Spinal cord (tissue), 10 donors: ENCODE results near the gene PADI1. TPM values are rescaled to one million over a fixed set of nuclear protein-coding genes. Genes with fewer than 3 reads are reported as not detected.

Source experiments
- DNase-seq, 6 donors: peaks; one replicate each; pipeline versions ENCODE4 v3.0.0 to v3.0.0-alpha.2; 2013 to 2015; ENCODE audit warnings: low spot score in 6 of 6, low read depth in 4 of 6
- H3K27ac ChIP-seq: one replicate; pipeline ENCODE4 v1.5.1; 2013; ENCODE audit warnings: low read depth, low read length, control low read depth
- H3K27me3 ChIP-seq: one replicate; pipeline ENCODE4 v1.6.1; 2013; ENCODE audit warnings: low read length; ENCODE audit not compliant: control insufficient read depth, insufficient read depth
- H3K36me3 ChIP-seq: one replicate; pipeline ENCODE4 v1.6.1; 2013; ENCODE audit warnings: low read length; ENCODE audit not compliant: control insufficient read depth, insufficient read depth
- H3K4me1 ChIP-seq: one replicate; pipeline ENCODE4 v1.6.1; 2013; ENCODE audit warnings: low read length; ENCODE audit not compliant: control insufficient read depth, insufficient read depth
- H3K4me3 ChIP-seq: one replicate; pipeline ENCODE4 v1.5.1; 2013; ENCODE audit warnings: low read depth, low read length, control low read depth
- H3K9me3 ChIP-seq: one replicate; pipeline ENCODE4 v1.6.1; 2013; ENCODE audit warnings: low read length; ENCODE audit not compliant: control insufficient read depth, insufficient read depth
- WGBS: methylation state at CpG from one replicate; pipeline ENCODE4 v1.1.5; 2013; ENCODE audit warnings: missing lambda C conversion rate; ENCODE audit not compliant: insufficient coverage; 5-methylcytosine and 5-hydroxymethylcytosine counted together
- polyA plus RNA-seq, 2 donors: library from polyadenylated mRNA; unstranded; fragments of 120-200 nt; gene quantifications; one replicate each; pipeline ENCODE4 v1.2.1, GENCODE V29; 2013; ENCODE audit not compliant: insufficient read length in 2 of 2
- total RNA-seq, 2 donors: library from RNA; depleted of rRNA in 1 of 2; stranded (reverse); fragments of 120-200 nt in 1 of 2; fragments of >200 nt in 1 of 2; gene quantifications; one replicate each; pipeline versions ENCODE4 v1.2.3 to v1.2.4, GENCODE V29; 2013 to 2014
- donor health status: healthy.

PADI1 gene
- total and polyA plus RNA-seq, 4 donors = 0.39 to 1.1 (median 0.96) TPM

- H3K36me3 ChIP-seq = no peaks in the 10 kb centered on the region
- no peak for DNase-seq
- WGBS = 81% methylated on average over 3 of the region's 6 CpGs
- H3K9me3 ChIP-seq = no peaks in the 10 kb centered on the region
- H3K4me1 ChIP-seq = peaks cover 10% of the 10 kb centered on the region
- no peak overlapping the region for H3K27ac ChIP-seq
- no peak overlapping the region for H3K4me3 ChIP-seq
- H3K27me3 ChIP-seq = no peaks in the 10 kb centered on the region
Measured at GRCh38 chr1:17181781-17182464, 23.0 kb upstream of the PADI1 start.

GRCh38 chr1:17183388-17184160, 21.4 kb upstream of the PADI1 start:
- Histone ChIP-seq H3K27me3 (no peaks in the 10 kb centered on the region), H3K27ac (no peak overlapping the region), H3K9me3 (no peaks in the 10 kb centered on the region), H3K36me3 (no peaks in the 10 kb centered on the region), H3K4me3 (no peak overlapping the region), H3K4me1 (peaks cover 13% of the 10 kb centered on the region)
- DNase-seq = no peak
- 83% methylated on average over 9 of the region's 12 CpGs for WGBS

GRCh38 chr1:17184161-17184665, 20.7 kb upstream of the PADI1 start:
- 94% methylated on average over 4 of the region's 7 CpGs for WGBS
- Histone ChIP-seq H3K4me3 (no peak overlapping the region), H3K27ac (no peak overlapping the region), H3K27me3 (no peaks in the 10 kb centered on the region), H3K4me1 (peaks cover 13% of the 10 kb centered on the region), H3K36me3 (no peaks in the 10 kb centered on the region), H3K9me3 (no peaks in the 10 kb centered on the region)
- no peak for DNase-seq

GRCh38 chr1:17184822-17185484, 20.0 kb upstream of the PADI1 start:
- Histone ChIP-seq H3K9me3 (no peaks in the 10 kb centered on the region), H3K4me1 (peaks cover 13% of the 10 kb centered on the region), H3K4me3 (no peak overlapping the region), H3K36me3 (no peaks in the 10 kb centered on the region), H3K27ac (no peak overlapping the region), H3K27me3 (no peaks in the 10 kb centered on the region)
- no peak for DNase-seq
- WGBS = 84% methylated on average over 13 of the region's 13 CpGs

GRCh38 chr1:17185485-17185860, 19.5 kb upstream of the PADI1 start:
- H3K4me1 ChIP-seq = peaks cover 13% of the 10 kb centered on the region
- no peaks in the 10 kb centered on the region for H3K27me3 ChIP-seq
- H3K4me3 ChIP-seq = no peak overlapping the region
- WGBS = 92% methylated on average over 3 of the region's 3 CpGs
- no peaks in the 10 kb centered on the region for H3K9me3 ChIP-seq
- DNase-seq = no peak
- H3K36me3 ChIP-seq = no peaks in the 10 kb centered on the region
- no peak overlapping the region for H3K27ac ChIP-seq

GRCh38 chr1:17186216-17186909, 18.6 kb upstream of the PADI1 start:
- Histone ChIP-seq H3K27ac (no peak overlapping the region), H3K4me3 (no peak overlapping the region), H3K27me3 (no peaks in the 10 kb centered on the region), H3K36me3 (no peaks in the 10 kb centered on the region), H3K9me3 (no peaks in the 10 kb centered on the region), H3K4me1 (peaks cover 13% of the 10 kb centered on the region)
- 80% methylated on average over 9 of the region's 9 CpGs for WGBS
- no peak for DNase-seq

- Histone ChIP-seq H3K36me3 (no peaks in the 10 kb centered on the region), H3K9me3 (no peaks in the 10 kb centered on the region), H3K27ac (no peak overlapping the region), H3K4me3 (no peak overlapping the region), H3K4me1 (peaks cover 13% of the 10 kb centered on the region), H3K27me3 (no peaks in the 10 kb centered on the region)
- 29% methylated on average over 5 of the region's 6 CpGs for WGBS
- peak in 1 of 6 donors; percentile 46 for DNase-seq
Measured at GRCh38 chr1:17187051-17187450, 17.9 kb upstream of the PADI1 start.

- Histone ChIP-seq H3K27me3 (no peaks in the 10 kb centered on the region), H3K4me1 (peaks cover 13% of the 10 kb centered on the region), H3K36me3 (no peaks in the 10 kb centered on the region), H3K27ac (no peak overlapping the region), H3K9me3 (no peaks in the 10 kb centered on the region), H3K4me3 (no peak overlapping the region)
- DNase-seq = no peak
- 100% methylated on average over 1 of the region's 2 CpGs for WGBS
Measured at GRCh38 chr1:17188217-17188616, 16.7 kb upstream of the PADI1 start.

- 93% methylated on average over 2 of the region's 10 CpGs for WGBS
- Histone ChIP-seq H3K36me3 (no peaks in the 10 kb centered on the region), H3K4me1 (peaks cover 9% of the 10 kb centered on the region), H3K27me3 (no peaks in the 10 kb centered on the region), H3K4me3 (no peak overlapping the region), H3K9me3 (no peaks in the 10 kb centered on the region), H3K27ac (no peak overlapping the region)
- no peak for DNase-seq
Measured at GRCh38 chr1:17188889-17189631, 15.9 kb upstream of the PADI1 start.
